HG02973 (cell line): ENCODE measurements around the gene MAD2L1.
A peak's percentile ranks its signal among the peaks of the same experiment; 100 is the strongest.
"Not testable (repeated sequence)": the region's sequence is repeated elsewhere in the genome, so short reads cannot be mapped to it uniquely, and the experiment has no call there.

ENCODE experiments used
- ATAC-seq: cut with Tn5 transposase; IDR thresholded peaks from one replicate; pipeline ENCODE4 v1.9.1; 2021; ENCODE audit warnings: moderate library complexity; ENCODE audit not compliant: unreplicated experiment

The MAD2L1 gene

DNA sequence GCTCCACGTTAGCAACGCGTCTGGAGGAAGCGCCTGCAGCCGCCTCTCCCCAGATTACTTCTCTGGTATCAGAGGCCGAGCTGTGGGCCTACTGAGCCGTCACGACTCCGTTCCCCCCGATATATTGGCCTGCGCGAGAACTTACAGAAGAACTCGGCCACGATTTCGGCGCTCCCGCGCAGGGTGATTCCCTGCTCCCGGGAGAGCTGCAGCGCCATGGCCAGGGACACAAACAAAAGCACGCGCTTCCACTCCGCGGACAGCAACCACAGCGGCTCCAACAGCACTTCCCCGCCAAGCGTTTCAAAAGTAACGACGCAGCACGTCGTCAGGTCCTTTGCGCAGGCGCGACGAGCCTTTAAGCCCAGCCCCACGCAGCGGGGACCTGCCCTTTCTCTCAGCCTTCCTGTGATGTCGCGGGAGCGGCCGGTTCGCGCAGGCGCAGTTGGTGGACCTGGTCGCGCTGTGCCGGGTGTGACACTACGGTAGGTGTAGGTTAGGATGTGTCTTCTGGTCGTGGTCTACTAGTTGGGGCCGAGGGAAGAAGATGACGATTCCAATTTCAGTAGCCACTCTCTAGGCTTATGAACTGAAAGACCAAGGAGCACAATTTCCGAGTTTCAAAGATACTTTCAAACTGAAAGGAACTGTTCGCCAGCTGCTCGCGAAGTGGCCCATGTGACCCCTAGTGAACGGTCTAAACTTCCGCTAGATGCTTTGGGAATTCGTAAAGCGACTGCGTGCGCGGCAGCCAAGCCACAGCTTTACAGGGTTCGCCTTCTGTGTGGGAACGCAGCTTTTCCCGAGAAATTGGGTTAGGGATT is at the start of gene MAD2L1:
MAD2L1 (minus strand) TSS at position 332 of the 824 bp plus-strand sequence; CDS start at position 218, 114 bp downstream.
- peak; percentile 87 for ATAC-seq

DNA sequence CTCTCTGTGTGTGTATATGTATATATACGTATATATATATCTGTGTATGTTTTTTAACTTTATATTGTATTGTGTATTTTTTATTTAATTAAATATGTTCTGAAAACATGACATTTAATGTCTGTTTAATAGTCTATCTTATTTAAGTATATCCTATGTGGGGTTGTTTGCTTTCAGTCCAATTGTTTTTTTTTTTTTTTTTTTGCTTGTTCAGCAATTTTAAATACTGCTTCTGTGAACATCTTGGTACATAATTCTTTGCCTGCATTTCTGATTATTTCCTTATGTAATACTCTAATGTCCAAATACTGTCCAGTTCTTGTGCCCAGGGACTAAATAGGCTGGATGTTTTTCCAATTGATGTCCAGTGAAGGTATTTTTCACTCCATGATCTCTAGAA is 45.1 kb upstream of the MAD2L1 start:
- no peak for ATAC-seq

GRCh38 chr4:120109406-120109805 is 42.8 kb upstream of the MAD2L1 start:
- no peak for ATAC-seq

DNA sequence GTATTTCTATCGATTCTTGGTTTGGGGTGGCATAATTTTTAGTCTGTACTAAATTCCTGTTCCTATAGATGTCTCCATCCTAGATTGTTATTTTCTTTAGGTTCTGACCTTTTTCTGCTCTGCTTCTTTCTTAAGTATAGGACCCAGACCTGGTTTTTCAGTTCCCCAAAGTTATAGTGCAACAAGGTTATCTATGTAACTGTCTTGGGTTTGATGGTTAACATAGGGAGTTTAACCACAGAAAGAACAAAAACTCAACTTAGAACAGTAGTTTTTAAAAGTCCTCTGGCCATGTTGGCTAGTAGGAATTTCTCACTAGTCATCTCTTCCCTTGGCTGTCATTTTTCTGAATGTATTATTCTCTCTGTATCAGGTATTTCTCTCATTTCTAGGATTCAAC is 38.8 kb upstream of the MAD2L1 start:
- ATAC-seq = no peak

GRCh38 chr4:120096508-120097297 is 30.1 kb upstream of the MAD2L1 start:
- ATAC-seq = no peak

GRCh38 chr4:120088507-120088906 is 21.9 kb upstream of the MAD2L1 start:
- ATAC-seq = no peak

DNA sequence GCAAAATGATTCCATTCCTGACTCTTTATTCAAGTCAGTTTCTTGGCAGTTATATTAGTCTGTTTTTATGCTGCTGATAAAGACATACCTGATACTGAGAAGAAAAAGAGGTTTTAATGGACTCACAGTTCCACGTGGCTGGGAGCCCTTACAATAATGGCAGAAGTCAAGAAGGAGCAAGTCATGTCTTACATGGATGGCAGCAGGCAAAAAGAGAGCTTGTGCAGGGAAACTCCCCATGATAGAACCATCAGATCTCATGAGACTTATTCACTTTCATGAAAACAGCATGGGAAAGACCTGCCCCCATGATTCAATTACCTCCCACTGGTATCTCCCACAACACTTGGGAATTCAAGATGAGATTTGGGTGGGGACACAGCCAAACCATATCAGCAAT is 21.4 kb upstream of the MAD2L1 start:
- ATAC-seq = not testable (repeated sequence)

DNA sequence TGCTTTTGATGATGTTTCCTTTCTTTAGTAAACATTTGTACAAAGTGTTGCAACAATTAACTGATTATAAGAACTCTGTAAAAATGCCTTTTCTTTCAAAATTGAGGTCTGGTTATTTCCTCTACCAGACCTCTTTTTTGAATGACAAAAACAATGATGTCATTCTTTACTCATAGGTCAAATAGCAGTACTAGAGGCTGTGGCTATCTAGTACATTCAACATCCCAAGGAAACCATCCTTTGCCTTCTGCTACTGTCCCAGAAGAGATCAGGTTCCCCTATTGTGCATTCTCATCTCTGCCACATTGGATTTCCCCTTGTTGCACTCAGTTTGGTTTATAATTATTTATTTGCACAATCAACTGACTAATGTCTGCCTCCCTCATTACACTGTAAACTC is 19.1 kb upstream of the MAD2L1 start:
- ATAC-seq = no peak

DNA sequence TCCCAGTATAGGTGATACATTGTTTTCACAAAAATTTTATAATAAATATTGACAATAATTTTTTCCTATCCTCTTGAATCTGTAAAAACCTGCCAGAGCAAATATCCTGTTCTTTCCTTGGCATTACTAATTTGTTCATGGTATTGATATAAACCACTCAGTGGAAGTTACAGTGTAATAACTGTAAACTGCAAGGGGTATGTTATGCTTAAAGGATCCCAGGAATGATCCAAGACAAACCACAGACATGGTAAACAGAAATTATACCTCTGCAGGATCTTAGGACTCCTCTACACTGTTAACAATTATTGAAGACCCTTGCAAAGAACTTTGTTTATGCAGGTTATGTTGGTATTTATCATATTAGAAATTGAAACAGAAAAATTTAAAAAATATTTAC is 17.7 kb upstream of the MAD2L1 start:
- ATAC-seq = no peak

DNA sequence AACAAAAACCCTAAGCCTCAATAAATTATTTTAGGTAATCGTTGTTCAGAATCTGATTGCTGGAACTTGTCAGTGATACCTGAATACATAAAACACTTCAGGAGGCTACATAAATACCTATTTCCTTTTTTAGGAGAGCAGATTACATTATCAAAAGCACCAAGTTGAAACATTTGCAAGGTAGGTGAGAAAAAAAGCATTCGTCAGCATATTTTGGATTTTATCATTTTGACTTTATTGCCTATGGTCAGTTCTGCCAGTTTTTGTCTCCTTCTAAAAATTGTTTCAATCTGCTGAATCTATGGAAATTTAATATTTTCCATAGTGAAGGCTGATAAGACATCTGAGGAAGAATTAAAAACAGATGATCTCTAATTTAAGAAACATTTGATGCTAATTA is 16.5 kb upstream of the MAD2L1 start:
- ATAC-seq = no peak

- ATAC-seq = no peak
These were observed 15.6 kb upstream of the MAD2L1 start for GRCh38 chr4:120082251-120082650.

DNA sequence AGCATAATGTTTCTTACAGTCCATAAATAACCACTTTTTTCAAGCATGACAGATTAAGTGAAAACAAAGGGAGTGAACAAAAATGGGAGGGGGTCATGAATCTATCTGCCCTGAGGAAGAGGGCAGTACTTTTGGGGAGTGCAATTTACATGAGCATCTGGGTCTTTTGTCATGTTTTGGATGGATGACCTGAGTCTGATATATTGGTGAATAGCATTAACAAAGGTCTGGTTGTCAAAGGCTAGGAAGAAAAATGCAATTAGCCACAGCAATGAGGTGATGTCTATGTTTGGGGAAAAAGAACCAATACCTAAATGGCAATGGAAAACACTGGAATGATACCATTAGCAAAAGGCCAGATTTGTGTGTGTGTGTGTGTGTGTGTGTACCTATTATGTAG is 15.1 kb upstream of the MAD2L1 start:
- ATAC-seq = no peak

GRCh38 chr4:120080533-120080932 is 13.9 kb upstream of the MAD2L1 start:
- ATAC-seq = no peak

GRCh38 chr4:120079839-120080520 is 13.3 kb upstream of the MAD2L1 start:
- ATAC-seq = no peak

DNA sequence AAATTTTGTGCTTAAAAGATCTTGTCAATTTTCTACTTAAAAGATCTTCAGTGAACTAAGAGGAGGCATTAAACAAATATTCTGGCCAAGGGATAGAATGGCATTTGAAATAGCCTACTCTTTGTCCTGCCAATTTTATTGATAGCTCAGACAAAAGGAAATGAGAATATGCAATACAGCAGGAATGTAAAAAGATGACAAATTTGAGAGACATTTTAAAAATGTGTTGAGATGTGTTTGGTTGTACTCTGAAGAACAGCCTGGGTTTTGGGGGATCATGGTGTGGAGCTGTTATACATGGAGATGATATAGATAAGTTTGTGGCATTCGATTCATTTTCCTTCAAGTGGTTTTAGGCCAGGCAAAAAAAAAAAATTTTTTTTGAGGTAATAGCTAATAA is 11.6 kb upstream of the MAD2L1 start:
- ATAC-seq = no peak

DNA sequence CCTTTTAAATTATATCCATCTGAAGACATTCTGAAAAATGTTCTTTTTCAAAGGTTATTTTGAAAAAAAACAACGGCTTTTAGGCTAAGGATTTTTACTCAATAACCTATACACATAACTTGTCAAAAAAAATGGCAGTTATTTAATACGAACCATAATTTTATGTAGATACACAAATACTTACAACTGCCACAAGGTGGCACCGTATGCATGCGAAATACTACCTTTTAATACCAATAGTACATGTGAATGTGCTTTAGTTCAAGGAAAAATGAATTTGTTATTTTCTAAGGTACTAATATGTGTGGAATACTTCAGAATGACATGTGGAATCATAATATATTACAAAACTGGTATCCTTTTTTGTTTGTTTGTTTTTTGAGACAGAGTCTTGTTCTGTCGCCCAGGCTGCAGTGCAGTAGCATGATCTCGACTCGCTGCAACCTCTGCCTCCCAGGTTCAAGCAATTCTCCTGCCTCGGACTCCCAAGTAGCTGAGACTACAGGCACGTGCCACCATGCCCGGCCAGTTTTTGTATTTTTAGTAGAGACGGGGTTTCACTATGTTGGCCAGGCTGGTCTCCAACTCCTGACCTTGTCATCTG is 4.6 kb upstream of the MAD2L1 start:
- no peak for ATAC-seq

- no peak for ATAC-seq
These were observed 3.5 kb upstream of the MAD2L1 start for GRCh38 chr4:120070196-120070595.

- ATAC-seq = no peak
These were observed 603 bp downstream of the MAD2L1 start for GRCh38 chr4:120065974-120066516.

DNA sequence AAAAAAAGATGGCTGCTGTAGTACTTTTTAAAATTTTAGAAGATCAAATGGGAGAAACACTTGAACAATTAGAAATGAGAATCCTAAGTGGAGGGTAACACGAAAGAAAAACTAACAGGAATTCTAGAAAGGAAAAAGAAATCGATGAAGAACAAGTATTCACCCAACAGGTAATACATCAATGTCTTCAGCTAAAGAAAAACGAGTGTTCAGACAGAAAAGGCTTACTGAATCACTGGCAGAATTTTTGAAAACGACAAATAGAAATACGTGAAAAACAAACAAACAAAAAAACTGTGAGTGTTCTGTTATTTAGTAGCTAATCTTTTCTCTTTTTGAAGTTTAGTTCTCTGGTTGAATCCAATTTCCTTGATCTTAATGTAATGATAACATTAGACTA is 1.8 kb downstream of the MAD2L1 start:
- no peak for ATAC-seq

DNA sequence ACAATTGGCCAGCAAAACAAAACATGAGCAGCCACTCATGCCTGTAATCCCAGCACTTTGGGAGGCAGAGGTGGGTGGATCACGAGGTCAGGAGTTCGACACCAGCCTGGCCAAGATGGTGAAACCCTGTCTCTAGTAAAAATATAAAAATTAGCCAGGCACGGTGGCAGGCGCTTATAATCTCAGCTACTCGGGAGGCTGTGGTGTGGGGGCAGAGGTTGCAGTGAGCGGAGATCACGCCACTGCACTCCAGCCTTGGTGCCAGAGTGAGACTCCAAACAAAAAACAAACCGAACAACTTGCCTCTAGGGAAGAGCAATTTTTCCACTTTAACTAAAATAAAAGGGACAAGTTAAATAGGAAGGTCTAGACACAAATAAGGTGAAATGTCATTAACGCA is 2.9 kb downstream of the MAD2L1 start:
- ATAC-seq = not testable (repeated sequence)

GRCh38 chr4:120062663-120063195 is 3.9 kb downstream of the MAD2L1 start:
- no peak for ATAC-seq
